ENCODE results near the gene ZNF662. TPM values are rescaled to one million over a fixed set of nuclear protein-coding genes. Genes with fewer than 3 reads are reported as not detected.

ZNF662 gene
- total and polyA plus RNA-seq, 9 of the 15 experiments (the other 6 are each of a cell fraction or from before 2014, with no cell fraction given), result 0.07 to 0.55 (median 0.27) TPM

GRCh38 chr3:42880601-42881451, 25.1 kb upstream of the ZNF662 start (continued):
- no peak for TF ChIP-seq BRF2 (IDR thresholded peaks at IDR 0.05; ENCODE audit: borderline replicate concordance, insufficient read depth, insufficient read length)
- TF ChIP-seq NFE2 (IDR thresholded peaks at IDR 0.05; ENCODE audit: low read depth), result no peak
- 0 out of 2 replicates have a peak, but pooled peaks have one; percentile 29 for TF ChIP-seq NBN (IDR thresholded peaks at IDR 0.05; ENCODE audit: low read depth)
- no peak for TF ChIP-seq KLF10 (CRISPR knock-in tag; IDR thresholded peaks at IDR 0.05)
- TF ChIP-seq NR3C1 (CRISPR knock-in tag; IDR thresholded peaks at IDR 0.05), result no peak
- TF ChIP-seq ZC3H11A (IDR thresholded peaks at IDR 0.05; ENCODE audit: low read depth, low read length), result no peak
- TF ChIP-seq TRIM24 (IDR thresholded peaks at IDR 0.05), result no peak; a peak in 1 of 4 replicates
- TF ChIP-seq EHMT2 (IDR thresholded peaks at IDR 0.05), result no peak
- no peak for TF ChIP-seq KAT2B (IDR thresholded peaks at IDR 0.05; ENCODE audit: low read depth, low read length)
- TF ChIP-seq AFF4 (CRISPR knock-in tag; IDR thresholded peaks at IDR 0.05), result no peak
- TF ChIP-seq SMAD3 (CRISPR knock-in tag; conservative IDR thresholded peaks at IDR 0.05), result no peak
- TF ChIP-seq ELK3 (CRISPR knock-in tag; IDR thresholded peaks at IDR 0.05), result no peak
- no peak for TF ChIP-seq GMEB1 (CRISPR knock-in tag; IDR thresholded peaks at IDR 0.05)
- TF ChIP-seq HNRNPUL1 (IDR thresholded peaks at IDR 0.05; ENCODE audit: low read length), result no peak
- 0 out of 2 replicates have a peak, but pooled peaks have one; percentile 31 for TF ChIP-seq ZEB2 (IDR thresholded peaks at IDR 0.05)
- no peak for TF ChIP-seq FOXP4 (CRISPR knock-in tag; IDR thresholded peaks at IDR 0.05; ENCODE audit: borderline replicate concordance)

All from K562 (cell line).